SK-N-SH treated with all-trans-retinoic acid at 6 μM for 48 hours (cell line): Measurements from ENCODE around the gene ANKS1A.

Experiments
- ATAC-seq: fragments of 200-7000 bp; cut with Tn5 transposase; 3 replicates; pipeline ENCODE4 v1.9.1; 2020; ENCODE audit warnings: mild to moderate bottlenecking, moderate library complexity
- ARNTL ChIP-seq: fragments of 450-650 bp; formaldehyde crosslinking; IDR thresholded peaks from 2 replicates; pipeline ENCODE4 v1.5.0; 2020; ENCODE audit warnings: low read depth, mild to moderate bottlenecking, moderate library complexity, borderline replicate concordance
- BACH2 ChIP-seq: fragments of 250-450 bp; sonication (Bioruptor Pico); IDR thresholded peaks from 2 replicates; pipeline ENCODE4 v1.9.0; 2021; ENCODE audit warnings: mild to moderate bottlenecking, borderline replicate concordance
- CSDC2 ChIP-seq: fragments of 250-450 bp; sonication (Bioruptor Pico); IDR thresholded peaks from 2 replicates; pipeline ENCODE4 v1.5.0; 2020; ENCODE audit warnings: mild to moderate bottlenecking, moderate library complexity
- ESRRG ChIP-seq: fragments of 250-450 bp; sonication (Bioruptor Pico); IDR thresholded peaks from 2 replicates; pipeline ENCODE4 v1.6.1; 2021; ENCODE audit warnings: mild to moderate bottlenecking
- GLIS3 ChIP-seq: fragments of 250-450 bp; sonication (Bioruptor Pico); IDR thresholded peaks from 2 replicates; pipeline ENCODE4 v1.5.0; 2020; ENCODE audit warnings: mild to moderate bottlenecking, moderate library complexity
- ISL1 ChIP-seq: fragments of 250-450 bp; sonication (Bioruptor Pico); IDR thresholded peaks from 2 replicates; pipeline ENCODE4 v2.1.2; 2022; ENCODE audit warnings: mild to moderate bottlenecking, moderate library complexity
- OSR1 ChIP-seq: fragments of 250-450 bp; sonication (Bioruptor Pico); IDR thresholded peaks from 2 replicates; pipeline ENCODE4 v1.8.0; 2022; ENCODE audit warnings: moderate library complexity, mild to moderate bottlenecking, inconsistent platforms
- POU6F1 ChIP-seq: fragments of 250-450 bp; sonication (Bioruptor Pico); IDR thresholded peaks from 2 replicates; pipeline ENCODE4 v1.8.0; 2021; ENCODE audit warnings: low read depth, mild to moderate bottlenecking, moderate library complexity, borderline replicate concordance
- PPARA ChIP-seq: fragments of 250-450 bp; sonication (Bioruptor Pico); IDR thresholded peaks from 2 replicates; pipeline ENCODE4 v1.5.0; 2020; ENCODE audit warnings: mild to moderate bottlenecking, borderline replicate concordance
- RARB ChIP-seq: fragments of 250-450 bp; sonication (Bioruptor Pico); IDR thresholded peaks from 2 replicates; pipeline ENCODE4 v1.8.0; 2021; ENCODE audit warnings: mild to moderate bottlenecking, moderate library complexity
- SNAI2 ChIP-seq: fragments of 250-450 bp; sonication (Bioruptor Pico); IDR thresholded peaks from 2 replicates; pipeline ENCODE4 v1.5.0; 2020; ENCODE audit warnings: mild to moderate bottlenecking, moderate library complexity
- TOX ChIP-seq: fragments of 250-450 bp; sonication (Bioruptor Pico); IDR thresholded peaks from 2 replicates; pipeline ENCODE4 v1.8.0; 2021; ENCODE audit warnings: mild to moderate bottlenecking, moderate library complexity, borderline replicate concordance
- TSHZ2 ChIP-seq: fragments of 250-450 bp; sonication (Bioruptor Pico); IDR thresholded peaks from 2 replicates; pipeline ENCODE4 v1.5.0; 2020; ENCODE audit warnings: mild to moderate bottlenecking, moderate library complexity
- ZC3H10 ChIP-seq: fragments of 250-450 bp; sonication (Bioruptor Pico); IDR thresholded peaks from 2 replicates; pipeline ENCODE4 v1.5.1; 2021; ENCODE audit warnings: mild to moderate bottlenecking, moderate library complexity
- ZFP3 ChIP-seq: fragments of 250-450 bp; sonication (Bioruptor Pico); IDR thresholded peaks from 2 replicates; pipeline ENCODE4 v1.5.0; 2020; ENCODE audit warnings: mild to moderate bottlenecking, moderate library complexity
- ZFP30 ChIP-seq: fragments of 450-650 bp; formaldehyde crosslinking; IDR thresholded peaks from 2 replicates; pipeline ENCODE4 v1.5.0; 2022; ENCODE audit warnings: mild to moderate bottlenecking, moderate library complexity
- ZNF565 ChIP-seq: fragments of 450-650 bp; formaldehyde crosslinking; conservative IDR thresholded peaks from 2 replicates; pipeline ENCODE4 v1.5.0; 2020; ENCODE audit warnings: low read depth, mild to moderate bottlenecking, moderate library complexity
- ZNF70 ChIP-seq: fragments of 450-650 bp; formaldehyde crosslinking; IDR thresholded peaks from 2 replicates; pipeline ENCODE4 v1.5.0; 2020; ENCODE audit warnings: mild to moderate bottlenecking, moderate library complexity
- ZNF8 ChIP-seq: fragments of 450-650 bp; formaldehyde crosslinking; IDR thresholded peaks from 2 replicates; pipeline ENCODE4 v1.5.0; 2020; ENCODE audit warnings: mild to moderate bottlenecking, moderate library complexity
- TF ChIP-seq, protein P1 (sequence below): fragments of 250-450 bp; sonication (Bioruptor Pico); IDR thresholded peaks from 2 replicates; pipeline ENCODE4 v1.5.1; 2021; ENCODE audit warnings: mild to moderate bottlenecking, moderate library complexity
- TF ChIP-seq, protein P2 (sequence below): fragments of 250-450 bp; sonication (Bioruptor Pico); IDR thresholded peaks from 2 replicates; pipeline ENCODE4 v1.8.0; 2020; ENCODE audit warnings: mild to moderate bottlenecking, moderate library complexity, borderline replicate concordance
- TF ChIP-seq, protein P3 (sequence below): fragments of 250-450 bp; sonication (Bioruptor Pico); IDR thresholded peaks from 2 replicates; pipeline ENCODE4 v1.5.1; 2020; ENCODE audit warnings: low read depth, mild to moderate bottlenecking, moderate library complexity

ANKS1A gene

DNA sequence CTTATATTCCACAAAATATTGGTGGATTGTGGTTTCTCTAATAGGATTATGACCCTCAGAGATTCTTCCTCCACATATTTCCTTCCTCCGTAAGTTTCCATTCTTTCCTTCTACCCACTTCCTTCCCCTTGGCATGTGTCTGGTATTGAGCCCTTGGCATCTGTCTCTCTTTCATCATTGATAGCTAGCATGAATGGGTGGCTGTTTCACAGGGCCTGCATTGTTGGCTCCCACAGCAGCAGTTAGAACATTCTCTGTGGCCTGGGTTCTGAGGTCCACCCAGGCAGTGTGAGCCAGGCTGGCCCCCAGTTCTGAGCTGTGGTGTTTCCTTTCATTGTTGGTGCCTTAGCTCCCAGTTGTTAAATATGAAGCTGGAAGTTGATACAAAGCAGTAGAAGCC lies 125.3 kb downstream of the ANKS1A start:
- no peak for TF ChIP-seq OSR1 (CRISPR knock-in tag)
- no peak for TF ChIP-seq ESRRG
- TF ChIP-seq TOX (CRISPR knock-in tag): no peak
- no peak for TF ChIP-seq ZFP3
- no peak for TF ChIP-seq RARB (CRISPR knock-in tag)
- ATAC-seq: no peak

GRCh38 chr6:35014786-35015185 lies 125.7 kb downstream of the ANKS1A start:
- ATAC-seq: peak; percentile 39; the same call in 2 of the 3 replicates
- no peak for TF ChIP-seq ZNF70 (CRISPR knock-in tag)
- no peak for TF ChIP-seq ZFP30 (CRISPR knock-in tag)
- TF ChIP-seq ISL1 (CRISPR knock-in tag): no peak
- no peak for TF ChIP-seq OSR1 (CRISPR knock-in tag)
- no peak for TF ChIP-seq RARB (CRISPR knock-in tag)
- no peak for TF ChIP-seq ESRRG
- TF ChIP-seq ARNTL (CRISPR knock-in tag): no peak
- TF ChIP-seq, protein P1, sequence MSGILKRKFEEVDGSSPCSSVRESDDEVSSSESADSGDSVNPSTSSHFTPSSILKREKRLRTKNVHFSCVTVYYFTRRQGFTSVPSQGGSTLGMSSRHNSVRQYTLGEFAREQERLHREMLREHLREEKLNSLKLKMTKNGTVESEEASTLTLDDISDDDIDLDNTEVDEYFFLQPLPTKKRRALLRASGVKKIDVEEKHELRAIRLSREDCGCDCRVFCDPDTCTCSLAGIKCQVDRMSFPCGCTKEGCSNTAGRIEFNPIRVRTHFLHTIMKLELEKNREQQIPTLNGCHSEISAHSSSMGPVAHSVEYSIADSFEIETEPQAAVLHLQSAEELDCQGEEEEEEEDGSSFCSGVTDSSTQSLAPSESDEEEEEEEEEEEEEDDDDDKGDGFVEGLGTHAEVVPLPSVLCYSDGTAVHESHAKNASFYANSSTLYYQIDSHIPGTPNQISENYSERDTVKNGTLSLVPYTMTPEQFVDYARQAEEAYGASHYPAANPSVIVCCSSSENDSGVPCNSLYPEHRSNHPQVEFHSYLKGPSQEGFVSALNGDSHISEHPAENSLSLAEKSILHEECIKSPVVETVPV (CRISPR knock-in tag): no peak
- TF ChIP-seq GLIS3 (CRISPR knock-in tag): no peak
- no peak for TF ChIP-seq ZC3H10 (CRISPR knock-in tag)
- no peak for TF ChIP-seq PPARA (CRISPR knock-in tag)
- TF ChIP-seq POU6F1 (CRISPR knock-in tag): no peak
- TF ChIP-seq SNAI2: no peak
- no peak for TF ChIP-seq ZNF8 (CRISPR knock-in tag)
- no peak for TF ChIP-seq BACH2 (CRISPR knock-in tag)
- TF ChIP-seq, protein P2, sequence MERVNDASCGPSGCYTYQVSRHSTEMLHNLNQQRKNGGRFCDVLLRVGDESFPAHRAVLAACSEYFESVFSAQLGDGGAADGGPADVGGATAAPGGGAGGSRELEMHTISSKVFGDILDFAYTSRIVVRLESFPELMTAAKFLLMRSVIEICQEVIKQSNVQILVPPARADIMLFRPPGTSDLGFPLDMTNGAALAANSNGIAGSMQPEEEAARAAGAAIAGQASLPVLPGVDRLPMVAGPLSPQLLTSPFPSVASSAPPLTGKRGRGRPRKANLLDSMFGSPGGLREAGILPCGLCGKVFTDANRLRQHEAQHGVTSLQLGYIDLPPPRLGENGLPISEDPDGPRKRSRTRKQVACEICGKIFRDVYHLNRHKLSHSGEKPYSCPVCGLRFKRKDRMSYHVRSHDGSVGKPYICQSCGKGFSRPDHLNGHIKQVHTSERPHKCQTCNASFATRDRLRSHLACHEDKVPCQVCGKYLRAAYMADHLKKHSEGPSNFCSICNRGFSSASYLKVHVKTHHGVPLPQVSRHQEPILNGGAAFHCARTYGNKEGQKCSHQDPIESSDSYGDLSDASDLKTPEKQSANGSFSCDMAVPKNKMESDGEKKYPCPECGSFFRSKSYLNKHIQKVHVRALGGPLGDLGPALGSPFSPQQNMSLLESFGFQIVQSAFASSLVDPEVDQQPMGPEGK (CRISPR knock-in tag): no peak
- TF ChIP-seq TOX (CRISPR knock-in tag): no peak

- ATAC-seq: no peak
- TF ChIP-seq OSR1 (CRISPR knock-in tag): no peak
- TF ChIP-seq CSDC2 (CRISPR knock-in tag): no peak
- TF ChIP-seq ESRRG: no peak
- TF ChIP-seq BACH2 (CRISPR knock-in tag): no peak
- TF ChIP-seq ZNF565: no peak
- no peak for TF ChIP-seq ZFP30 (CRISPR knock-in tag)
- TF ChIP-seq SNAI2: no peak
- TF ChIP-seq ZNF70 (CRISPR knock-in tag): no peak
- no peak for TF ChIP-seq ZFP3
- TF ChIP-seq, protein P3, sequence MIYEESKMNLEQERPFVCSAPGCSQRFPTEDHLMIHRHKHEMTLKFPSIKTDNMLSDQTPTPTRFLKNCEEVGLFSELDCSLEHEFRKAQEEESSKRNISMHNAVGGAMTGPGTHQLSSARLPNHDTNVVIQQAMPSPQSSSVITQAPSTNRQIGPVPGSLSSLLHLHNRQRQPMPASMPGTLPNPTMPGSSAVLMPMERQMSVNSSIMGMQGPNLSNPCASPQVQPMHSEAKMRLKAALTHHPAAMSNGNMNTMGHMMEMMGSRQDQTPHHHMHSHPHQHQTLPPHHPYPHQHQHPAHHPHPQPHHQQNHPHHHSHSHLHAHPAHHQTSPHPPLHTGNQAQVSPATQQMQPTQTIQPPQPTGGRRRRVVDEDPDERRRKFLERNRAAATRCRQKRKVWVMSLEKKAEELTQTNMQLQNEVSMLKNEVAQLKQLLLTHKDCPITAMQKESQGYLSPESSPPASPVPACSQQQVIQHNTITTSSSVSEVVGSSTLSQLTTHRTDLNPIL (CRISPR knock-in tag): no peak
- TF ChIP-seq, protein P1 (CRISPR knock-in tag): no peak
These were observed 126.4 kb downstream of the ANKS1A start for GRCh38 chr6:35015476-35015875.

DNA sequence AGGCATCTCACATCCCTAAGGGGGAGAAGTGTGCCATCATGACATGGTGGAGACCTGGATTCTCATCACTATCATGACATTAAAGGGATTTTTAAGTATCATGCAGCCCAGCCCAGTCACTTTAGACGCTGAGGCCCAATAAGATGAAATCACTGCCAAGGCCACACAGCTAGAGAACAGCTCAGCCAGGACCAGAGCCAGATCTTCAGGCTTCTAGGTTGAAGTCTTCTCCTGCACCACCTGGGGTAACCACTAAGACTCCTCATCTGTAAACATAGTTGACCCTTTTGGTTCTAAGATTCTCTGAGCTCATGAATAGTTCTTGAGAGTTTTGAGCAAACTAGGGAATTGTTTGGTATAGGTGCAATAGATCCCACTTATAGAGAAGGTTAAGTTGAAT lies 126.9 kb downstream of the ANKS1A start:
- no peak; the same call in 2 of the 3 replicates for ATAC-seq
- TF ChIP-seq TOX (CRISPR knock-in tag) (no peak), ZNF565 (no peak), PPARA (CRISPR knock-in tag) (no peak), ARNTL (CRISPR knock-in tag) (no peak), TSHZ2 (CRISPR knock-in tag) (no peak), SNAI2 (no peak), ISL1 (CRISPR knock-in tag) (no peak), ZFP30 (CRISPR knock-in tag) (no peak), GLIS3 (CRISPR knock-in tag) (no peak), ZNF70 (CRISPR knock-in tag) (no peak), RARB (CRISPR knock-in tag) (no peak), ESRRG (no peak), CSDC2 (CRISPR knock-in tag) (no peak), BACH2 (CRISPR knock-in tag) (no peak), OSR1 (CRISPR knock-in tag) (no peak), ZFP3 (no peak), ZNF8 (CRISPR knock-in tag) (no peak)
- TF ChIP-seq, protein P1 (CRISPR knock-in tag): no peak
